Mesodermal cell (in vitro differentiated cells): ENCODE data around the gene PTBP2.

Experiments
- H3K27ac ChIP-seq: 2 replicates; pipeline ENCODE4 v1.7.0; 2013; ENCODE audit warnings: mild to moderate bottlenecking, low read depth, low read length, moderate library complexity; ENCODE audit not compliant: severe bottlenecking
- H3K36me3 ChIP-seq: 2 replicates; pipeline ENCODE4 v1.7.1; 2013; ENCODE audit warnings: mild to moderate bottlenecking, low read length, moderate library complexity; ENCODE audit not compliant: control insufficient read depth, insufficient read depth
- H3K4me1 ChIP-seq: one replicate; pipeline ENCODE4 v1.7.1; 2013; ENCODE audit warnings: mild to moderate bottlenecking, low read length; ENCODE audit not compliant: insufficient read depth, control insufficient read depth, poor library complexity, severe bottlenecking
- H3K4me3 ChIP-seq: 2 replicates; pipeline ENCODE4 v1.7.0; 2013; ENCODE audit warnings: low read length, control low read depth, mild to moderate bottlenecking; ENCODE audit not compliant: insufficient read depth, poor library complexity, severe bottlenecking; ENCODE audit errors: extremely low read depth
- H3K9me3 ChIP-seq: 2 replicates; pipeline ENCODE4 v1.7.1; 2013; ENCODE audit warnings: mild to moderate bottlenecking, low read length, moderate library complexity; ENCODE audit not compliant: control insufficient read depth
- WGBS, 2 experiments: methylation state at CpG; one replicate each; pipeline ENCODE4 v1.1.5; 2013; ENCODE audit warnings: missing lambda C conversion rate in 2 of 2; ENCODE audit not compliant: insufficient coverage in 2 of 2; 5-methylcytosine and 5-hydroxymethylcytosine counted together

Gene PTBP2

DNA sequence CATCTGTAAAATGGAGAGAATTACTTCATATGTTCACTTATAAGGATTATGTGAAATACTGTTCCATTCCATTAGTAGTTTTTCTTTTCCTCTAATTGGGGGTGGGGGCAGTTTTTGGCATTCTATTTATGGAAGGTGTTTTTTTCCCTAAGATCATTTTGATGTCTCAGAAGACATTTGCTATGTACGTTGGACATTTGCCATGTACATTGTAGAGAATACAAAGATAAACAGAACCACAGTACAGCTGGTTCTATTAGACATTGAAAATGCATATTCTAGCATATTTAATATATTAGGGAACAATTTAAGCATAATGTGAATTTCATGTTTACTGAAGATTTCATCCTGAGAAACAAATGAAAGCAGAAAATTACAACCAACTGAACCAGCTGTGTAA lies 98.5 kb downstream of the PTBP2 start:
- Histone ChIP-seq H3K36me3 (peaks cover 29% of the 10 kb centered on the region), H3K4me3 (no peak overlapping the region), H3K9me3 (no peaks in the 10 kb centered on the region), H3K27ac (no peak overlapping the region), H3K4me1 (no peaks in the 10 kb centered on the region)
- WGBS, 2 experiments, result no CpG with 5 or more reads among the region's 1 CpG

DNA sequence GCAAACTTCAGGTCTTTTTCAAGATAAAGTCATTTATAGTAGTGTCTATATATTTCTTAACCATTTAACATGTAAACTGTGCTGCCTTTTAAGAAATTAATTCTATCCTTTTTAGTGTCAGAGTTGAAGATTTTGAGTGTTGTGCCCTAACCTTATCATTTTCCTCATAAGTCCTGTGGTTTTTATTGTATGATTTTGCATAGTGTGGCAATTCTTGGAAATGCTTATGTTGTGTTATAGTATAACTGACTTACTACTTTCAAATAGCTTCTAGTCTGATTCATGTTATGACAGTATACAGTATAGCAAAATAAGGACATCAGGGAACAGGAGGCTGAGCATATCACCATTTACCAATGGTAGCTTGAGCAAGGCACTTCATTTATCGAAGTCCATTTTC lies 99.1 kb downstream of the PTBP2 start:
- H3K4me3 ChIP-seq, result no peak overlapping the region

GRCh38 chr1:96825231-96825630 lies 103.6 kb downstream of the PTBP2 start:
- no CpG with 5 or more reads among the region's 1 CpG for WGBS, 2 experiments
- H3K4me3 ChIP-seq, result no peak overlapping the region

More for the DNA sequence above, 99.1 kb downstream of the PTBP2 start:
- no peaks in the 10 kb centered on the region for H3K9me3 ChIP-seq
- peaks cover 35% of the 10 kb centered on the region for H3K36me3 ChIP-seq
- no peak overlapping the region for H3K27ac ChIP-seq
- WGBS, 2 experiments, result no CpG with 5 or more reads among the region's 1 CpG
- no peaks in the 10 kb centered on the region for H3K4me1 ChIP-seq

GRCh38 chr1:96825950-96826576 lies 104.5 kb downstream of the PTBP2 start:
- Histone ChIP-seq H3K27ac (no peak overlapping the region), H3K9me3 (no peaks in the 10 kb centered on the region), H3K4me1 (no peaks in the 10 kb centered on the region), H3K4me3 (no peak overlapping the region), H3K36me3 (peaks cover 24% of the 10 kb centered on the region)

More at GRCh38 chr1:96825231-96825630, 103.6 kb downstream of the PTBP2 start:
- no peaks in the 10 kb centered on the region for H3K4me1 ChIP-seq
- H3K9me3 ChIP-seq, result no peaks in the 10 kb centered on the region
- H3K27ac ChIP-seq, result no peak overlapping the region
- H3K36me3 ChIP-seq, result peaks cover 29% of the 10 kb centered on the region

GRCh38 chr1:96833376-96833775 lies 111.8 kb downstream of the PTBP2 start:
- H3K9me3 ChIP-seq, result no peaks in the 10 kb centered on the region
- no peak overlapping the region for H3K27ac ChIP-seq
- H3K4me3 ChIP-seq, result no peak overlapping the region
- 86 to 93% methylated on average over 1 of the region's 1 CpG for WGBS, 2 experiments
- H3K4me1 ChIP-seq, result peaks cover 3% of the 10 kb centered on the region
- no peaks in the 10 kb centered on the region for H3K36me3 ChIP-seq

GRCh38 chr1:96834986-96835385 lies 113.4 kb downstream of the PTBP2 start:
- H3K36me3 ChIP-seq, result no peaks in the 10 kb centered on the region
- no peak overlapping the region for H3K27ac ChIP-seq
- H3K9me3 ChIP-seq, result no peaks in the 10 kb centered on the region
- H3K4me3 ChIP-seq, result no peak overlapping the region
- H3K4me1 ChIP-seq, result peaks cover 3% of the 10 kb centered on the region
- 93 to 100% methylated on average over 1 to 2 of the region's 2 CpGs for WGBS, 2 experiments

- Histone ChIP-seq H3K4me3 (no peak overlapping the region), H3K9me3 (no peaks in the 10 kb centered on the region), H3K4me1 (peaks cover 3% of the 10 kb centered on the region), H3K36me3 (no peaks in the 10 kb centered on the region), H3K27ac (no peak overlapping the region)
- WGBS, 2 experiments, result 81 to 85% methylated on average over 2 to 3 of the region's 7 CpGs
Observed at GRCh38 chr1:96837057-96837780, 115.6 kb downstream of the PTBP2 start.

- no peaks in the 10 kb centered on the region for H3K36me3 ChIP-seq
- H3K27ac ChIP-seq, result no peak overlapping the region
- H3K9me3 ChIP-seq, result no peaks in the 10 kb centered on the region
- no peak overlapping the region for H3K4me3 ChIP-seq
- peaks cover 4% of the 10 kb centered on the region for H3K4me1 ChIP-seq
- 78 to 86% methylated on average over 1 of the region's 2 CpGs for WGBS, 2 experiments
Observed at GRCh38 chr1:96837781-96838216, 116.2 kb downstream of the PTBP2 start.

DNA sequence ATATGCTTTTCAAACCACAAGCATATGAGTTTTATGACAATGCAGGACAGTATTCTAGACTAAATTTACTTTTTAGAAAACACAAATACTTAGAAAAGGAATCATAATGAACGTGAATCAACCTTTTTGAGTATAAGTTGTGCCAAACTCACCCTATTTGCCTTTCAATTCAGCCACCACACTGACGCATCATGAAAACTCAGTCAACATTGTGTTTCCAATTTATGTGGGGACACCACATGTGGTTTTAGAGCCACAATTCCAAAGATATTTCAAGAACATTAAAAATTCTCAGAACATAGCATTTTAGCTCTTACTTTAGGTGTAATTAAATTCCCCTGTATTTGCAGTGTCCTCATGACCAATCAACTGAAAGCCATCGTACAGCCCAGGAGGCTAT lies 118.8 kb downstream of the PTBP2 start:
- WGBS, 2 experiments, result 94 to 100% methylated on average over 2 of the region's 3 CpGs
- H3K36me3 ChIP-seq, result no peaks in the 10 kb centered on the region
- no peak overlapping the region for H3K27ac ChIP-seq
- no peak overlapping the region for H3K4me3 ChIP-seq
- H3K4me1 ChIP-seq, result peaks cover 5% of the 10 kb centered on the region
- no peaks in the 10 kb centered on the region for H3K9me3 ChIP-seq

GRCh38 chr1:96842215-96842614 lies 120.6 kb downstream of the PTBP2 start:
- no peaks in the 10 kb centered on the region for H3K36me3 ChIP-seq
- no peaks in the 10 kb centered on the region for H3K9me3 ChIP-seq
- peaks cover 5% of the 10 kb centered on the region for H3K4me1 ChIP-seq
- no peak overlapping the region for H3K4me3 ChIP-seq
- no peak overlapping the region for H3K27ac ChIP-seq

DNA sequence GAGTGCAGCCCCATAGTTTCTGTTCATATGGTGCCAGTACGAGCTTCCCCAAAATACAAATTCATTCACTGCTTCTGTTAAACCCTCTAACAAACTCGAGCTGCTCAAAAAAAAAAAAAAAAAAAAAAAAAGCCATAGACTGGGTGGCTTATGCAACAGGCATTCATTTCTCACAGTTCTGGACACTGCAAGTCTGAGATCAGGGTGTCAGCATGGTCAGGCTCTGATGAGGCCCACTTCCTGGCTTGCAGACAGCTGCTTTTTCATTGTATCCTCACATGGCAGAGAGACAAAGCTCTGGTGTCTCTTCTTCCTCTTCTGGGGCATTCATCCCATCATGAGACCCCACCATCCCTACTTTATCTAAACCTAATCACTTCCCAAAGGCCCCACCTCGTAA lies 121.6 kb downstream of the PTBP2 start:
- H3K36me3 ChIP-seq, result no peaks in the 10 kb centered on the region

More for the DNA sequence above, 121.6 kb downstream of the PTBP2 start:
- WGBS, 2 experiments, result 20 to 100% methylated on average over 1 of the region's 3 CpGs
- no peaks in the 10 kb centered on the region for H3K9me3 ChIP-seq
- H3K27ac ChIP-seq, result no peak overlapping the region
- H3K4me1 ChIP-seq, result peaks cover 3% of the 10 kb centered on the region
- H3K4me3 ChIP-seq, result no peak overlapping the region
